ENCODE results near the gene BORCS6.

The BORCS6 gene

DNA sequence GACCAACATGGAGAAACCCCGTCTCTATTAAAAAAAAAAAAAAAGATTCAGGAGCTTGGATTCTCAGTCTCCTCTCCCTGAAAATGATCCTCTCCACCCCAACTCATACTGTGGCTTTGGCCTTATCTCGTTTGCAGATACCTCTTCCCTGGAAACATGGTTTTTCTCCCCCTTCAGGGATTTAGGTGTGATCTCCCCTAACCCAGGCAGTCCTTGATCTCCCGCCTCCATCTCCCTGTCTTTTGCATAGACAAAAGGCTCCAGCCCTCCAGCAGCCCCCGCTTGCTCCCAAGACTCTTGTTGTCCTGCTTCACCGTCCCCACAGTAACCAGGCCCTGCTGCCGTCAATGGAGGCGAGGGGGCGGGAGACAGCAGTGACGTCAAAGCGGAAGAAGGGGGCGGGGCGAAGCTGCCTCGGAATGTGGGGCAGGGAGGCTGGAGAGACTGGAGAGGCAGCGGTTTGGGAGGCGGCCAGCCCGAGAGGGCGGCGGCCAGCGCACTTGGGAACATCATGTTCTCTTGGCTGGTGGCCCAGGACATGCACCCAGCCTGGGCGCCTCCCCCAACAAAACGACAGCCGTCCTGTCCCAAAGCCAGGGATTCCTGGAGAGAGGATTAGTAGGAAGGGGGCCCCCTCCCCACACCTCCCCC is 35.9 kb downstream of the BORCS6 start:
- peak overlapping the region; percentile 61 for H3K27ac ChIP-seq (replicated peaks)
- peak; percentile 65 to 81 for DNase-seq (ENCODE audit: low read depth in 1 of 2, low spot score in 1 of 2)
- H3K4me3 ChIP-seq (replicated peaks; ENCODE audit: insufficient read depth, low read length) = no peak overlapping the region
- no peaks in the 10 kb centered on the region for H3K27me3 ChIP-seq (ENCODE audit: insufficient read depth, poor library complexity, severe bottlenecking)
- TF ChIP-seq GABPA (IDR thresholded peaks at IDR 0.05; ENCODE audit: low read depth) = no peak

DNA sequence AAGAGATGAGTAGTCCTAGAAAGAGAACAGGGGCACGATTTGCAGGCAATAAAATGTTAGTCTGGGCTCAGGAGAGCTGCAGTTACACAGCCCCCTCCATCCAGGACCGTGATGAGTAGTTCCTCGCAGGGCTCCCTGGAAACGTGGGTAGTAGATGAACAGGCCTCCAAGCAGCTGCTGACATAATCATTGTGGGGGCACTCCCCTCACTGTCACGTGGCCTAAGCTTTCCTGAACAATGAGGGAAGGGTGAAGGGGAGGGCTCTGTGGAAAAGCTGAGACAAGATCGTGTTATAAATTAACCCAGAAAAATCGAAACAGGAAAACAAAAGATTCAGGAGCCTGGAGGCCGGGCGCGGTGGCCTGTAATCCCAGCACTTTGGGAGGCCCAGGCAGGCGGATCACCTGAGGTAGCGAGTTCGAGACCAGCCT is 36.4 kb downstream of the BORCS6 start:
- no peak for DNase-seq (ENCODE audit: low read depth in 1 of 2, low spot score in 1 of 2)
- peak overlapping the region; percentile 61 for H3K27ac ChIP-seq (replicated peaks)
- no peaks in the 10 kb centered on the region for H3K27me3 ChIP-seq (ENCODE audit: insufficient read depth, poor library complexity, severe bottlenecking)
- TF ChIP-seq, protein P1, sequence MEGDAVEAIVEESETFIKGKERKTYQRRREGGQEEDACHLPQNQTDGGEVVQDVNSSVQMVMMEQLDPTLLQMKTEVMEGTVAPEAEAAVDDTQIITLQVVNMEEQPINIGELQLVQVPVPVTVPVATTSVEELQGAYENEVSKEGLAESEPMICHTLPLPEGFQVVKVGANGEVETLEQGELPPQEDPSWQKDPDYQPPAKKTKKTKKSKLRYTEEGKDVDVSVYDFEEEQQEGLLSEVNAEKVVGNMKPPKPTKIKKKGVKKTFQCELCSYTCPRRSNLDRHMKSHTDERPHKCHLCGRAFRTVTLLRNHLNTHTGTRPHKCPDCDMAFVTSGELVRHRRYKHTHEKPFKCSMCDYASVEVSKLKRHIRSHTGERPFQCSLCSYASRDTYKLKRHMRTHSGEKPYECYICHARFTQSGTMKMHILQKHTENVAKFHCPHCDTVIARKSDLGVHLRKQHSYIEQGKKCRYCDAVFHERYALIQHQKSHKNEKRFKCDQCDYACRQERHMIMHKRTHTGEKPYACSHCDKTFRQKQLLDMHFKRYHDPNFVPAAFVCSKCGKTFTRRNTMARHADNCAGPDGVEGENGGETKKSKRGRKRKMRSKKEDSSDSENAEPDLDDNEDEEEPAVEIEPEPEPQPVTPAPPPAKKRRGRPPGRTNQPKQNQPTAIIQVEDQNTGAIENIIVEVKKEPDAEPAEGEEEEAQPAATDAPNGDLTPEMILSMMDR (IDR thresholded peaks at IDR 0.05; ENCODE audit: insufficient read depth, low read length) = no peak
- TF ChIP-seq GABPA (IDR thresholded peaks at IDR 0.05; ENCODE audit: low read depth) (no peak), POLR2AphosphoS5 (IDR thresholded peaks at IDR 0.05; ENCODE audit: low read depth) (no peak), SPI1 (IDR thresholded peaks at IDR 0.05; ENCODE audit: borderline replicate concordance, low read depth) (no peak)
- TF ChIP-seq, protein P2, sequence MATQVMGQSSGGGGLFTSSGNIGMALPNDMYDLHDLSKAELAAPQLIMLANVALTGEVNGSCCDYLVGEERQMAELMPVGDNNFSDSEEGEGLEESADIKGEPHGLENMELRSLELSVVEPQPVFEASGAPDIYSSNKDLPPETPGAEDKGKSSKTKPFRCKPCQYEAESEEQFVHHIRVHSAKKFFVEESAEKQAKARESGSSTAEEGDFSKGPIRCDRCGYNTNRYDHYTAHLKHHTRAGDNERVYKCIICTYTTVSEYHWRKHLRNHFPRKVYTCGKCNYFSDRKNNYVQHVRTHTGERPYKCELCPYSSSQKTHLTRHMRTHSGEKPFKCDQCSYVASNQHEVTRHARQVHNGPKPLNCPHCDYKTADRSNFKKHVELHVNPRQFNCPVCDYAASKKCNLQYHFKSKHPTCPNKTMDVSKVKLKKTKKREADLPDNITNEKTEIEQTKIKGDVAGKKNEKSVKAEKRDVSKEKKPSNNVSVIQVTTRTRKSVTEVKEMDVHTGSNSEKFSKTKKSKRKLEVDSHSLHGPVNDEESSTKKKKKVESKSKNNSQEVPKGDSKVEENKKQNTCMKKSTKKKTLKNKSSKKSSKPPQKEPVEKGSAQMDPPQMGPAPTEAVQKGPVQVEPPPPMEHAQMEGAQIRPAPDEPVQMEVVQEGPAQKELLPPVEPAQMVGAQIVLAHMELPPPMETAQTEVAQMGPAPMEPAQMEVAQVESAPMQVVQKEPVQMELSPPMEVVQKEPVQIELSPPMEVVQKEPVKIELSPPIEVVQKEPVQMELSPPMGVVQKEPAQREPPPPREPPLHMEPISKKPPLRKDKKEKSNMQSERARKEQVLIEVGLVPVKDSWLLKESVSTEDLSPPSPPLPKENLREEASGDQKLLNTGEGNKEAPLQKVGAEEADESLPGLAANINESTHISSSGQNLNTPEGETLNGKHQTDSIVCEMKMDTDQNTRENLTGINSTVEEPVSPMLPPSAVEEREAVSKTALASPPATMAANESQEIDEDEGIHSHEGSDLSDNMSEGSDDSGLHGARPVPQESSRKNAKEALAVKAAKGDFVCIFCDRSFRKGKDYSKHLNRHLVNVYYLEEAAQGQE (IDR thresholded peaks at IDR 0.05; ENCODE audit: insufficient replicate concordance, low read depth) = no peak
- H3K4me3 ChIP-seq (replicated peaks; ENCODE audit: insufficient read depth, low read length) = no peak overlapping the region

DNA sequence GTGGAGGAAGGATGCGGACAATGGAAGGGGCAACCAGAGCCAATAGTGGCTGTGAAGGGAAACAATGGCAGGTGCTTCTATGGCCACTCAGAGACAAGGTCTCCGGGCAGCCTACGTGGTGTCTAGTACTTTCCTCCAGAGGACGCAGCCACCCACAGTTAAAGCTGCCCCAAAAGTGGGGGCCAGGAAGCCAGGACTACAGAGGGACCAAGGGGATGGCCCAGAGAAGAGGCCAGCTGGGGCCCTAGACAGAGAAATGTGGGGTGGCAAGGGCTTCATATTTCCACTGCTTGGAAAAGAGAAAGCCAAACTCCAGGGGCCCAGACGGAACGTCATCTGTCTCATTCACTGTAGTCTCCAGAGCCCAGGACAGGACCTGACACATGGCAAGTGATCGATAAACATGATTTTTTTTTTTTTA is 36.9 kb downstream of the BORCS6 start:
- Histone ChIP-seq H3K27me3 (ENCODE audit: insufficient read depth, poor library complexity, severe bottlenecking) (no peaks in the 10 kb centered on the region), H3K4me3 (replicated peaks; ENCODE audit: insufficient read depth, low read length) (no peak overlapping the region), H3K27ac (replicated peaks) (no peak overlapping the region)
- no peak for DNase-seq (ENCODE audit: low read depth in 1 of 2, low spot score in 1 of 2)
- TF ChIP-seq, protein P1 (IDR thresholded peaks at IDR 0.05; ENCODE audit: insufficient read depth, low read length) = no peak
- TF ChIP-seq POLR2AphosphoS5 (IDR thresholded peaks at IDR 0.05; ENCODE audit: low read depth) = no peak
- TF ChIP-seq GABPA (IDR thresholded peaks at IDR 0.05; ENCODE audit: low read depth) = no peak
- TF ChIP-seq SPI1 (IDR thresholded peaks at IDR 0.05; ENCODE audit: borderline replicate concordance, low read depth) = no peak
- TF ChIP-seq, protein P2 (IDR thresholded peaks at IDR 0.05; ENCODE audit: insufficient replicate concordance, low read depth) = no peak

DNA sequence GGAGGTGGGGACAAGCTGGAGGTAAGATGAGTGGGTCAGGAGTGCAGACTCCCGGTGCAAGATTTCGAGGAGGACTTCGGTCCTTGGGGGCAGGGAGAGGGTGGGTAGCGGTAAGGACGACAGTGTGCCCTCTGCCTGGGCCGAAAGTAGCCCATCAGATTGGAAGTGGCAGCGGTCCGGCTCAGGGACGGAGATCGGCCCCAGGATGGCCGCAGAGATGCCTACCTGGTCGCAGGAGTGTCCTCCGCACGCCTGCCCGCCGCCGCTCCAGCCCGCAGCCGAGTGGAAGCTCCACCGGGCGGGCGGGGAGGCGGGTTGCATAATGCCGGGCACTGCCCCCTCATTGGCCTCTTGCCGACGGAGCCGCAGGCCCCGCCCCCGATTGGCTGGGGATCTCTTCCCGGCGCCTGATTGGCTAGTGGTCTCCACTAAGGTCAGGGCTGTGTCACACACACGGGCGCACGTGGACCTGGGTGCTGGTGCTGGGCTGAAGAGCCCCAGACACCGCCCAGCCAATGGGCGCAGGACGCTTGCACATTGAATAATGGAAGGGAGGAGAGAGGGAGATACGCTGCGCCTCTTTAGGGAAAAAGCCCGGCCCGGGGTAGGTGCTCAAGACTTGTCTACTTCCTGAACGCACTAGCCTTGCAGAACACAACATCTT is 37.7 kb downstream of the BORCS6 start, which contains the start of gene PER1:
Gene PER1, minus strand, starts transcription at position 293 of the 664 bp plus-strand sequence. CDS start 1,698 bp downstream, outside the sequence.
- TF ChIP-seq, protein P2 (IDR thresholded peaks at IDR 0.05; ENCODE audit: insufficient replicate concordance, low read depth) = no peak
- TF ChIP-seq SPI1 (IDR thresholded peaks at IDR 0.05; ENCODE audit: borderline replicate concordance, low read depth) (no peak), GABPA (IDR thresholded peaks at IDR 0.05; ENCODE audit: low read depth) (no peak), POLR2AphosphoS5 (IDR thresholded peaks at IDR 0.05; ENCODE audit: low read depth) (no peak)
- TF ChIP-seq, protein P1 (IDR thresholded peaks at IDR 0.05; ENCODE audit: insufficient read depth, low read length) = no peak
- DNase-seq (ENCODE audit: low read depth in 1 of 2, low spot score in 1 of 2) = peak; percentile 82 to 88
- peak within 1 kb of the TSS; percentile 56 for H3K27ac ChIP-seq (replicated peaks)
- H3K27me3 ChIP-seq (ENCODE audit: insufficient read depth, poor library complexity, severe bottlenecking) = no peaks in the 10 kb centered on the region
- peak within 1 kb of the TSS; percentile 49 for H3K4me3 ChIP-seq (replicated peaks; ENCODE audit: insufficient read depth, low read length)

All from HL-60 (cell line).